Endothelial cell of umbilical vein (primary cell): ENCODE data around the gene MTHFR. TPM values are rescaled to one million over a fixed set of nuclear protein-coding genes. Genes with fewer than 3 reads are reported as not detected.

Source experiments
- BruUV-seq: library from RNA; stranded (reverse); fragments of 400-500 nt; replicated peaks from 2 replicates; lab custom pipeline; 2021; lab: Mats Ljungman, UMichigan
- CTCF ChIA-PET: fragments of 300-600, 350-600 bp; sonication (Branson Sonifier 250); formaldehyde crosslinking; loops from one replicate; lab custom pipeline; 2021; ENCODE audit warnings: antibody characterized with exemption, inconsistent platforms; lab: Charles Lee
- POLR2A ChIA-PET: fragments of 300-600, 350-600 bp; sonication (Branson Sonifier 250); formaldehyde crosslinking; loops from one replicate; lab custom pipeline; 2021; ENCODE audit warnings: antibody characterized with exemption, inconsistent platforms; lab: Charles Lee
- DNase-seq: peaks from one replicate; pipeline ENCODE4 v3.0.0-alpha.2; 2011; ENCODE audit warnings: low read depth, low spot score
- FAIRE-seq: peaks from 2 replicates; lab custom pipeline; 2011; peaks lifted over from hg19 to GRCh38; lab: Jason Lieb, UNC
- H2AFZ ChIP-seq: 2 replicates; pipeline ENCODE4 v1.6.0; 2012; ENCODE audit warnings: low read depth, low read length, control low read depth, inconsistent platforms
- H3K27ac ChIP-seq: 2 replicates; pipeline ENCODE4 v1.5.1; 2011; ENCODE audit warnings: low read depth, mild to moderate bottlenecking, control low read depth, low read length, moderate library complexity; ENCODE audit not compliant: insufficient read depth
- H3K27me3 ChIP-seq, 2 experiments: 2 replicates each; pipeline versions ENCODE4 v1.6.0 to v1.6.1; 2011; ENCODE audit warnings: low read length in 2 of 2, mixed read lengths in 1 of 2; ENCODE audit not compliant: control insufficient read depth in 2 of 2, insufficient read depth in 2 of 2
- H3K36me3 ChIP-seq, 2 experiments: 2 replicates in 1 of 2; 3 replicates in 1 of 2; pipeline ENCODE4 v1.5.1; 2011; ENCODE audit warnings: low read length in 2 of 2, mild to moderate bottlenecking in 1 of 2, moderate library complexity in 1 of 2; ENCODE audit not compliant: control insufficient read depth in 2 of 2, insufficient read depth in 2 of 2; ENCODE audit errors: extremely low read depth in 1 of 2
- H3K4me1 ChIP-seq: 3 replicates; pipeline ENCODE4 v1.5.1; 2011; ENCODE audit warnings: mild to moderate bottlenecking, low read length; ENCODE audit not compliant: control insufficient read depth, insufficient read depth; ENCODE audit errors: extremely low read depth
- H3K4me2 ChIP-seq: 2 replicates; pipeline ENCODE4 v1.6.1; 2011; ENCODE audit warnings: low read length, control low read depth, mixed read lengths; ENCODE audit not compliant: insufficient read depth
- H3K4me3 ChIP-seq, 3 experiments: fragments of 200-600 bp in 1 of 3; sonication (generic), shearing (Covaris generic) in 1 of 3; replicated peaks in 1 of 3; 2 replicates each; pipeline ENCODE4 v1.5.1; 2011 to 2016; ENCODE audit warnings: control low read depth in 3 of 3, low read length in 3 of 3, mild to moderate bottlenecking in 2 of 3, inconsistent platforms in 1 of 3, low read depth in 1 of 3, moderate library complexity in 1 of 3; ENCODE audit not compliant: insufficient read depth in 1 of 3
- H3K79me2 ChIP-seq: 2 replicates; pipeline ENCODE4 v1.6.0; 2012; ENCODE audit warnings: low read length, inconsistent platforms; ENCODE audit not compliant: control insufficient read depth, insufficient read depth
- H3K9ac ChIP-seq: replicated peaks from 2 replicates; pipeline ENCODE3; 2011; ENCODE audit warnings: low read length, control low read depth; ENCODE audit not compliant: insufficient read depth; ENCODE audit errors: extremely low read depth
- H3K9me1 ChIP-seq: replicated peaks from 3 replicates; pipeline ENCODE4 v1.6.0; 2011; ENCODE audit warnings: mild to moderate bottlenecking, low read length; ENCODE audit not compliant: control insufficient read depth, insufficient read depth; ENCODE audit errors: extremely low read depth
- H3K9me3 ChIP-seq: replicated peaks from 2 replicates; pipeline ENCODE4 v1.5.1; 2012; ENCODE audit warnings: low read length, inconsistent platforms; ENCODE audit not compliant: control insufficient read depth, insufficient read depth
- H4K20me1 ChIP-seq: replicated peaks from 2 replicates; pipeline ENCODE3; 2011; ENCODE audit warnings: mild to moderate bottlenecking, low read length; ENCODE audit not compliant: control insufficient read depth, insufficient read depth; ENCODE audit errors: extremely low read depth
- EZH2 ChIP-seq: IDR thresholded peaks from 2 replicates; pipeline ENCODE4 v1.6.1; 2012; ENCODE audit warnings: borderline replicate concordance, low read depth, mild to moderate bottlenecking, moderate library complexity, low read length, inconsistent platforms; ENCODE audit not compliant: severe bottlenecking
- FOS ChIP-seq: IDR thresholded peaks from 2 replicates; pipeline ENCODE4 v1.6.1; 2011; ENCODE audit warnings: mild to moderate bottlenecking, low read length, moderate library complexity, borderline replicate concordance; ENCODE audit not compliant: insufficient read depth
- GATA2 ChIP-seq: IDR thresholded peaks from 2 replicates; pipeline ENCODE4 v1.7.0; 2011; ENCODE audit warnings: low read depth, mild to moderate bottlenecking, moderate library complexity, mixed read lengths, low read length; ENCODE audit not compliant: insufficient read length, insufficient read depth
- JUN ChIP-seq: IDR thresholded peaks from 2 replicates; pipeline ENCODE4 v1.6.1; 2011; ENCODE audit warnings: borderline replicate concordance, low read depth; ENCODE audit not compliant: insufficient read length, insufficient read depth
- MYC ChIP-seq: IDR thresholded peaks from one replicate; pipeline ENCODE4 v1.6.1; 2011; ENCODE audit warnings: mild to moderate bottlenecking, low read depth, low read length
- POLR2A ChIP-seq: IDR thresholded peaks from 2 replicates; pipeline ENCODE4 v1.6.1; 2012; ENCODE audit warnings: low read depth, mild to moderate bottlenecking, control low read depth, low read length
- POLR2AphosphoS5 ChIP-seq: IDR thresholded peaks from 2 replicates; pipeline ENCODE4 v1.6.1; 2012; ENCODE audit warnings: low read depth, mild to moderate bottlenecking, control low read depth, low read length, moderate library complexity; ENCODE audit not compliant: insufficient read depth
- dilution Hi-C: fragments of 300-500 bp; cut with MboI; formaldehyde crosslinking; loops from one replicate; pipeline ENCODE4 v1.15.0; 2019; ENCODE audit warnings: low sequenced_read_pairs; ENCODE audit not compliant: extremely low pct_ligation_motif_present
- intact Hi-C: fragments of 100-400 bp; cut with micrococcal nuclease; formaldehyde crosslinking; loops from one replicate; pipeline ENCODE4 v1.10.0; 2022
- polyA plus RNA-seq, 4 experiments: library from polyadenylated mRNA; depleted of rRNA in 3 of 4; stranded (reverse) in 3 of 4; unstranded in 1 of 4; fragments of >200 nt; gene quantifications; 2 replicates each; pipeline versions ENCODE4 v1.2.1 to v1.2.3, GENCODE V29; 2011 to 2012; ENCODE audit warnings: missing spikeins in 1 of 4
- total RNA-seq: library from RNA; stranded (reverse); gene quantifications from 2 replicates; pipeline ENCODE4 v1.2.3, GENCODE V29; 2021
- TF ChIP-seq, protein P1 (sequence below), 2 donors: IDR thresholded peaks; 1 replicate in 1 of 2; 2 replicates in 1 of 2; pipeline ENCODE4 v1.5.1; 2011; ENCODE audit warnings: low read length in 2 of 2, mild to moderate bottlenecking in 2 of 2, moderate library complexity in 2 of 2, control low read depth in 1 of 2, inconsistent platforms in 1 of 2, low read depth in 1 of 2; ENCODE audit not compliant: insufficient read depth in 1 of 2; ENCODE audit errors: extremely low read depth in 1 of 2
- TF ChIP-seq, protein P2 (sequence below): IDR thresholded peaks from 2 replicates; pipeline ENCODE4 v1.6.1; 2011; ENCODE audit not compliant: insufficient read depth, insufficient read length

MTHFR gene
- total and polyA plus RNA-seq, 2 donors (not counting 3 experiments of a cell fraction or from before 2014, with no cell fraction given) = 13.8 to 25.3 TPM

- H3K9me3 ChIP-seq = no peaks in the 10 kb centered on the region
- no peak overlapping the region for H3K4me3 ChIP-seq
- H3K4me2 ChIP-seq = no peak overlapping the region
- H3K27me3 ChIP-seq = no peaks in the 10 kb centered on the region
- ChIA-PET POLR2A (no interaction called here), CTCF (interaction anchor here (5.5 kb wide), 1 partner anchor 14 kb away, joined by 31 read pairs; no protein-coding TSS in a partner anchor)
- H3K79me2 ChIP-seq = no peaks in the 10 kb centered on the region
- H4K20me1 ChIP-seq = no peaks in the 10 kb centered on the region
- no peak for FAIRE-seq
- no peak overlapping the region for H2AFZ ChIP-seq
- H3K9ac ChIP-seq = no peak overlapping the region
- intact Hi-C loops (no loop called here), dilution Hi-C loops (no loop called here)
- no peak overlapping the region for H3K27ac ChIP-seq
- no peaks in the 10 kb centered on the region for H3K36me3 ChIP-seq
- TF ChIP-seq JUN = no peak
- no peak for TF ChIP-seq FOS
- TF ChIP-seq MYC = no peak
- TF ChIP-seq POLR2AphosphoS5 = no peak
- TF ChIP-seq, protein P1, sequence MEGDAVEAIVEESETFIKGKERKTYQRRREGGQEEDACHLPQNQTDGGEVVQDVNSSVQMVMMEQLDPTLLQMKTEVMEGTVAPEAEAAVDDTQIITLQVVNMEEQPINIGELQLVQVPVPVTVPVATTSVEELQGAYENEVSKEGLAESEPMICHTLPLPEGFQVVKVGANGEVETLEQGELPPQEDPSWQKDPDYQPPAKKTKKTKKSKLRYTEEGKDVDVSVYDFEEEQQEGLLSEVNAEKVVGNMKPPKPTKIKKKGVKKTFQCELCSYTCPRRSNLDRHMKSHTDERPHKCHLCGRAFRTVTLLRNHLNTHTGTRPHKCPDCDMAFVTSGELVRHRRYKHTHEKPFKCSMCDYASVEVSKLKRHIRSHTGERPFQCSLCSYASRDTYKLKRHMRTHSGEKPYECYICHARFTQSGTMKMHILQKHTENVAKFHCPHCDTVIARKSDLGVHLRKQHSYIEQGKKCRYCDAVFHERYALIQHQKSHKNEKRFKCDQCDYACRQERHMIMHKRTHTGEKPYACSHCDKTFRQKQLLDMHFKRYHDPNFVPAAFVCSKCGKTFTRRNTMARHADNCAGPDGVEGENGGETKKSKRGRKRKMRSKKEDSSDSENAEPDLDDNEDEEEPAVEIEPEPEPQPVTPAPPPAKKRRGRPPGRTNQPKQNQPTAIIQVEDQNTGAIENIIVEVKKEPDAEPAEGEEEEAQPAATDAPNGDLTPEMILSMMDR (IDR thresholded peaks at IDR 0.05; ENCODE audit: extremely low read depth in 1 of 2, insufficient read depth in 1 of 2, low read depth in 1 of 2, low read length in 2 of 2) = no peak
- TF ChIP-seq GATA2 = no peak
- TF ChIP-seq, protein P2, sequence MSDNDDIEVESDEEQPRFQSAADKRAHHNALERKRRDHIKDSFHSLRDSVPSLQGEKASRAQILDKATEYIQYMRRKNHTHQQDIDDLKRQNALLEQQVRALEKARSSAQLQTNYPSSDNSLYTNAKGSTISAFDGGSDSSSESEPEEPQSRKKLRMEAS = no peak
- no peak for TF ChIP-seq POLR2A
- no peak for TF ChIP-seq EZH2
- peaks cover 8% of the 10 kb centered on the region for H3K4me1 ChIP-seq
- H3K9me1 ChIP-seq = no peaks in the 10 kb centered on the region
- BruUV-seq = no TSS peak
- no peak for DNase-seq
These were observed 22.2 kb downstream of the MTHFR start for GRCh38 chr1:11783556-11783955.
